ENCODE results near the gene TTC7B. TPM values are rescaled to one million over a fixed set of nuclear protein-coding genes. Genes with fewer than 3 reads are reported as not detected.

The TTC7B gene
- total and polyA plus RNA-seq, 10 of the 15 experiments (the other 5 are each of a cell fraction or from before 2014, with no cell fraction given): under 0.01 to 1.1 (median 0.26) TPM; not detected in 2

GRCh38 chr14:90758028-90758889 is 58.0 kb downstream of the TTC7B start (continued):
- TF ChIP-seq ATF3 (IDR thresholded peaks at IDR 0.05; ENCODE audit: borderline replicate concordance, extremely low read depth, low read depth, low read length) (no peak), GATAD2B (conservative IDR thresholded peaks at IDR 0.05; ENCODE audit: low read depth) (peak; percentile 64; the same call in 1 of the 2 replicates), GABPA (IDR thresholded peaks at IDR 0.05; ENCODE audit: low read depth) (no peak), POLR2AphosphoS5 (IDR thresholded peaks at IDR 0.05; ENCODE audit: low read length) (peak; percentile 56; the same call in 1 of the 2 replicates), NFYA (IDR thresholded peaks at IDR 0.05; ENCODE audit: borderline replicate concordance, low read depth, low read length) (no peak), CREM (IDR thresholded peaks at IDR 0.05; ENCODE audit: low read depth) (0 out of 2 replicates have a peak, but pooled peaks have one; percentile 24), BHLHE40 (IDR thresholded peaks at IDR 0.05; ENCODE audit: borderline replicate concordance in 1 of 2, low read depth in 2 of 2, low read length in 1 of 2) (peak in 1 of 2 experiments; percentile 52; a peak in 1 of 4 replicates), ZNF687 (IDR thresholded peaks at IDR 0.05) (0 out of 2 replicates have a peak, but pooled peaks have one; percentile 25), ZNF217 (IDR thresholded peaks at IDR 0.05) (no peak), SRF (IDR thresholded peaks at IDR 0.05; ENCODE audit: low read depth in 2 of 2, low read length in 2 of 2) (no peak), RAD21 (IDR thresholded peaks at IDR 0.05; ENCODE audit: insufficient read depth, low read depth, low read length) (peak; percentile 48), SMC3 (IDR thresholded peaks at IDR 0.05; ENCODE audit: borderline replicate concordance, low read length) (peak; percentile 42; the same call in 1 of the 2 replicates), BACH1 (IDR thresholded peaks at IDR 0.05; ENCODE audit: borderline replicate concordance) (peak; percentile 85; the same call in 1 of the 2 replicates), TAF1 (IDR thresholded peaks at IDR 0.05; ENCODE audit: borderline replicate concordance, low read depth, low read length) (0 out of 2 replicates have a peak, but pooled peaks have one; percentile 24), HSF1 (IDR thresholded peaks at IDR 0.05; ENCODE audit: low read depth, low read length) (no peak), YY1 (IDR thresholded peaks at IDR 0.05; ENCODE audit: low read depth, low read length) (peak; percentile 58; the same call in 1 of the 2 replicates), RB1 (IDR thresholded peaks at IDR 0.05; ENCODE audit: borderline replicate concordance) (peak; percentile 56; the same call in 1 of the 2 replicates), POLR2A (IDR thresholded peaks at IDR 0.05; ENCODE audit: low read depth, low read length) (peak; percentile 83), LARP7 (IDR thresholded peaks at IDR 0.05) (peak; percentile 58; the same call in 1 of the 2 replicates), POU2F2 (IDR thresholded peaks at IDR 0.05; ENCODE audit: borderline replicate concordance, low read depth, low read length) (peak; percentile 56; the same call in 1 of the 3 replicates), IRF3 (IDR thresholded peaks at IDR 0.05) (0 out of 2 replicates have a peak, but pooled peaks have one; percentile 25)
